ENCODE data around the gene CWH43. TPM values are rescaled to one million over a fixed set of nuclear protein-coding genes. Genes with fewer than 3 reads are reported as not detected.
"Not testable (repeated sequence)": the region's sequence is repeated elsewhere in the genome, so short reads cannot be mapped to it uniquely, and the experiment has no call there.

The CWH43 gene
- total RNA-seq, 1 donor from 2014 or later, result 0.72 TPM

DNA sequence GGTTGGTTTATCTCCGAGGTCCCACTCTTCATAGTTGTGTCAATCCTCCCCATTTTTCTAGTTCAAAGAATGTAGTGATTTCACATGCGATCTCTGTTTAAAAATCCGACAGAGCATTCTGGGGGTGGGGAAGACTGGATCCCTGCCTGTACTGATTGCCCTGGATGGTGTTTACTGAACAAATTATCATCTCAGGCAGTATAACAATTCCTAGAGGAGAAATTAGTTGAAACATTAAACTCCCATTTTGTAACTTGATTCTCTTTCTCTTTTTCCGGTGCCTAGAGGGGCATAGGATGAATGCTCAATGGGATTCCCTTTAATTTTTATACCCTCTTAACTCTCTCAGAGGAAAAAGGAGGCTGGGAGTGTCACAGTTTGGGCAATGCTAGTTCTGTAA lies 10.0 kb upstream of the CWH43 start:
- no peak for DNase-seq

DNA sequence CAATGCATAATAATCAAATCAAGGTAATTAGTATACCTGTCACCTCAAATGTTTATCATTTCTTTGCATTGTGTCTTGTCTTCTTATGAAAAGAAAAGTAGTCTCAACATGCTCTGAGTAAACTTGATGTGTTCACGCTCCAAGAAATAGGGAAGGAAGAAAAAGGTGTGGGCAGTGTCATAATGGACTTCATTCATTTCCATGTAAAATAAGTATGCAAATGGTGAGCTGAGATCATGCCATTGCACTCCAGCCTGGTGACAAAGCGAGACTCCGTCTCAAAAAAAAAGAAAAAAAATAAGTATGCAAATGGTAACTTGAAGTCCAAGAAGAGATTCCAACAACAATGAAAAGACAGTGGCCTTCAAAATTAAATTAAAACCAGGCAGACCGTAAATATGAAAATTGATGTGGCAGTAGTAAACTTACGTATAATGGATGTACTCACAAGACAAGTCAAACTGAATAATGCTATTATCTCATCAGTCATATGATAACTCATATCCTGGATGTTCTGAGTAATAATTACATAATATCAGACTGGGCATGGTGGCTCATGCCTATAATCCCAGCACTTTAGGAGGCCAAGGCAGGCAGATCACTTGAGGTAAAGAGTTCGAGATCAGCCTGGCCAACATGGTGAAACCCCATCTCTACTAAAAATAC lies 6.0 kb upstream of the CWH43 start:
- no peak for DNase-seq

DNA sequence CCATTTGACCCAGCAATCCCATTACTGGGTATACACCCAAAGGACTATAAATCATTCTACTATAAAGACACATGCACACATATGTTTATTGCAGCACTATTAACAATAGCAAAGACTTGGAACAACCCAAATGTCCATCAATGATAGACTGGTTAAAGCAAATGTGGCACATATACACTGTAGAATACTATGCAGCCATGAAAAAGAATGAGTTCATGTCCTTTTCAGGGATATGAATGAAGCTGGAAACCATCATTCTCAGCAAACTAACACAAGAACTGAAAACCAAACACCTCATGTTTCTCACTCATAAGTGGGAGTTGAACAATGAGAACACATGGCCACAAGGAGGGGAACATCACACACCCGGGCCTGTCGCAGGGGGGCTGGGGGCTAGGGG lies 2.1 kb upstream of the CWH43 start:
- DNase-seq, result not testable (repeated sequence)

DNA sequence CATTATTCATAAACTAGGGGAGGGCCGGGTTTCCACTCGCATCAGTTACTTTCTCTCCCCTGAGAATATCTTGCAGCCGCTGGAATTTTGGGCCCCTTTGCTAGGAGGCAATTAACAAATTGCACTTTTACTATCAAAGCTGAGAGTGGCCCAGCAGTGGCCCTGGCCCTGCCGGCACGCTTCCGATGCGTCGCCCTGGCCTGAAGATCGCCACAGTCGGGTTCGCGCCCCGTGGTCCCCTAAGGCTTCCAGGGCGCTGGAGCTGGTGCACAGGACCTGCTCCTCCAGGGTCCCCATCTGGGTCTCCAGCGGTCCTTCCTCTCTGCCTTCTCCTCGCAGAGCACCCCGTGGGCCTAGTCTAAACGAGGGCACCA lies 486 bp upstream of the CWH43 start:
- no peak for DNase-seq

DNA sequence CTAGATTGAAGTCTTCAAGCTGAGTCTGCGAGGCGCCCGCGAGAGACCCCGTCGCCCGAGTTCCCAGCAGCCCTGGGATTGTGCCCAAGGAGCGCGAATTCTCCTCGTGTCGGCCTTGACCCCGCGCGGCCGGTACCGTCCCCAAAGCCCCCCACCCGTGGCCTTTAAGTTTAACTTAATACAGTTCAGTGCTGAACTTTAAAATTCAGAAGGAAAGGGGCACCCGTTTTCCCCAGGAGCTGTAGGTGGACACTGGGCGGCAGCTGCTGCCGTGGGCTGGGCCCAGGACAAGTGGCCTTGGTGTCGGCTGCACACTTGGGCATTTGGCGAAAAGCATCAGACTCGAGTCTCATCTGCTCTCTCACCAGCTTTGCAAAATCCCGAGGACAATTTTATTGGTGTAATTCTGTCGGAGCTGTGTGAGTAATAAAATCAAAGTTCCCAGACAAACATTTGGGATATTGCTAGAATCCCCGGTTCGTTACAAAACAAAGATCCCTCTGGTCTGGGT lies 634 bp downstream of the CWH43 start:
- DNase-seq, result no peak

DNA sequence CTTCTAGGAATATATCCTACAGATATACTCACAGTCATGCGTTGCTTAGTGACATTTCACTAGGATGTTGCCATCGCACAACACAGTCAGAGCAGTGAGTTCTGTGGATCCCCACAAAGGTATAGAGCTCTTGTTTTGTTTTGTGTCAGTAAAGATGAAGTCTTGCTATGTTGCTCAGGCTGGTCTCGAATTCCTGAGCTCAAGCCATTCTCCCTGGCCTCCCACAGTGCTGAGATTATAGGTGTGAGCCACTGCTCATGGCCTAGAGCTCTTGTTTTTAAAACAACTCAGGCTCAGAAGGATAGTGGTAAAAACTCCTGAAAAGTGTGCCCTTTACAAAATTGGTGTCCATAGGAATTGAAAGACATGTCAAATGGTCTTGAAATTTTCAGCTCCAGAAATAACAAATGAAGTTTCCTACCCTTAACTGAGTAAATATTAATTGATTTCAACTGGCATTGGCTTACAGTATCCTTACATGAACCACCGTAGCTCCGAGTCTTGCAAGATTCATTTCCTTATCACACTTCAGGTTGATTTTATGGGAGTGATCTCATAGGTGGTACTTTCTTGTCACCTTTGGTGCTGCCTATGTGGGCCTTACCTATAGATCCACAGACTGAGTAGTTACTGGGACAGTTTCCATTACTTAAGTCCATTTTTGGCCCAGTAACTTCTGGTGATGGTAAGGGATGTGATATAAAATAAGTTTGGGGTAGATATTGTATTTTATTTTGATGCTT lies 3.6 kb downstream of the CWH43 start:
- no peak for DNase-seq

DNA sequence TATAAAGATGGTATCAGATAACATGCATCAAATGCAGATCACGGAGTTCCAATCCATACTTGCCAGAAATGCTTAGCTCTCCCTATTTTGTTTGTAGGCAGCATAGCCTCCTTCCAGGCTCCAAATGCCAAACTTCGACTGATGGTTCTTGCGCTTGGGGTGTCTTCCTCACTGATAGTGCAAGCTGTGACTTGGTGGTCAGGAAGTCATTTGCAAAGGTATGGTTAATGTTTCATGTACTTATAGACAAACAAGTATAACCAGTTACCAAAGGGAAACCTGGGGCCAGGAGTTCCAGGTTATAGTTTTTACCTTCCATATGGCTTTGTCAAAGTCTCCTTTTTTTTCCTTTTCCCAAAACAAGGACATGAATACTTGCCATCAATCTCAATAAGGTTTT lies 5.3 kb downstream of the CWH43 start:
- DNase-seq, result no peak

DNA sequence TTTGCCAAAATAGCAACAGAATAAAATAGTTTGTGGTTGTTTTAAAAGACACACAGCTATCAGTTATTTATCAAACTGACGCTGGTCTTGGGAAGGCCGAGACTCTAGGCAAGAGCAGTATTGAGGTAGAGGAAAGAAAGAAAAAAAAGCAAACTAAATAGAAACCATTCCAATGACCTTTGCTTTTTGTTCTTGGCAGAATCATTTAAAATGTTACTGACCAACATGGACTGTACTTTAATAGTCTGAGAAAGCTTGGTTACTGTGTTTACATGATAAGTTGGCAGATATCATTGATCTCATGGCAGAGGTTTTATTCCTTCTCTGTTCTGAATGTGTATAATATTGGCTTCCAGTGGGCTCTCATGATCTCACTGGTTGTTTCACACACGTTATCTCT lies 11.9 kb downstream of the CWH43 start:
- DNase-seq, result no peak

DNA sequence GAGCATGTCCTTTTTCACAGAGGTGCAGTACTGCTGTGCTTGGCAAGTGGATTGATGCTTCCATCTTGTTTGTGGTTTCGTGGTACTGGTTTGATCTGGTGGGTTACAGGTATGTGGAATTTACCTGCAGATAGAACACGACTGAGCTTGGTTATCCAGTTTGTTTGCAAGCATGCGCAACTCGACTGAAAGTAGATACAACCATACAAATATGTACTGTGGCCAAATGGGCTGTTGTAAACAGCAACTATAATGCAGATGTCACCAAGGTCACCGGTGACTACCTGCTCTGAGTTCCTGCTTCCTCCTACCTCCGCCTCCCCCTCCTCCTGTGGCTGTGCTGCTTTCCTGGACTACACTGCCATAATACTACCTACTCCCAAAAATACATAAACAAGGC lies 12.4 kb downstream of the CWH43 start:
- no peak for DNase-seq

DNA sequence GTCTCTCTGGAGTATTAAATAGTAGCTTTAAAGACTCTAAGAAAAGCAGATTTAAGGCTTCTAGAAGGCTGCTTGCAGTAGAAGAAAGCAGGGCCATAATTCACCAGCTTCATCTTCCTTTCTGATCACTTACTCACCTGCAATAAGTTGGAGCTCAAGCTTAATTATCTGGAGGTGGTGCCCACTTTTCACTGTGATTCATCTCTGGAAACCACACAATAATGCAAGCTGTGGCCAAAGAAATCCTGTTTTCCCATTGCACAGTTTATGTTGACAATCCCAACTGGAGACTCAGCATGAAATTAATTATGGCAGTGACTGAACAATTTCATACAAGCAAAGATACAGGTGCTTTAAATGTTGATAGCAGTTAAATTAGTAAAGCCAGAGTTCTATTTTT lies 14.7 kb downstream of the CWH43 start:
- no peak for DNase-seq

DNA sequence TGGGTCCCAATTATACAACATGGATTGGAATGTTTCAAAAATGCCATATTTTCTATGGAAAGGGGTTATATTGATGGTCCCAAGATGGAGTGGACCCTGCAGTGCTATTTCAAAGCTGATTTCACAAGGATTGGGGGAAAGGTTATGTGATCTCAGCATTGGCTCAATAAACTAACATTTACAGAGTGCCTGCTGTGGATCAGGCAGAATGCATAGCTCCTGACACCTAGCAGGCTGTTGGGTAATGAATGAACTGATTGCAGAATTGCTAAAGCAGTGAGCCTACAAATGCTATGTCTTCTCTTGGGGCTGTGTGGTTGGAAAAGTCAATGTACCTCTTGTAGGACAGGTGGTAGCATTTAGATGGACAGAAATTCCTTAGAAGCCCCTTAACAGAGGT lies 16.9 kb downstream of the CWH43 start:
- no peak for DNase-seq

DNA sequence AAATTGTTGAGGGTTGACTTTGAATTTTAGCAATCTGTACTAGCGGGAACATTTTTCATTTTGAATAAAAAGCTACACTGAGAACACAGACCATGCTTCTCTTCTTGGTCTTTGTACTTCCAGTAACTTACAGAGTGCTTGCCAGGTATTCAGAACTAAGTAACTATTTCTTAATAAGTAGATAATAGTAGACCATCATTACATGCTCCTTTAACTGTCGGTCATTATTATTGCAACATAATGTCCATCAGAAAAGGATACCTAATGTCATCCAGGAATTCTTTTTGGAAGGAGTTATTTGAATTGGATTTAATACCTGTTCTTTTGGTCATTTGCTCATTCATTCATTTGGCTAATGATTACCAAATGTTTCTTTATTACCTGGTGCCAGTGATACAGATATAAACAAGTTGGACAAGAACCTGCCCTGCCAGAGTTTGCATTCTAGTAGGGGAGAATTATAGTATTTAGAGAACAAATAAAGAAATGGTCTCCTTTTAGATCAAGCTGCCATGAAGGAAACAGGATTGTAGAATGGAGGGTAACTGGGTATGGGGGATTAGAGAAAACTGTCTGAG lies 32.7 kb downstream of the CWH43 start:
- no peak for DNase-seq

DNA sequence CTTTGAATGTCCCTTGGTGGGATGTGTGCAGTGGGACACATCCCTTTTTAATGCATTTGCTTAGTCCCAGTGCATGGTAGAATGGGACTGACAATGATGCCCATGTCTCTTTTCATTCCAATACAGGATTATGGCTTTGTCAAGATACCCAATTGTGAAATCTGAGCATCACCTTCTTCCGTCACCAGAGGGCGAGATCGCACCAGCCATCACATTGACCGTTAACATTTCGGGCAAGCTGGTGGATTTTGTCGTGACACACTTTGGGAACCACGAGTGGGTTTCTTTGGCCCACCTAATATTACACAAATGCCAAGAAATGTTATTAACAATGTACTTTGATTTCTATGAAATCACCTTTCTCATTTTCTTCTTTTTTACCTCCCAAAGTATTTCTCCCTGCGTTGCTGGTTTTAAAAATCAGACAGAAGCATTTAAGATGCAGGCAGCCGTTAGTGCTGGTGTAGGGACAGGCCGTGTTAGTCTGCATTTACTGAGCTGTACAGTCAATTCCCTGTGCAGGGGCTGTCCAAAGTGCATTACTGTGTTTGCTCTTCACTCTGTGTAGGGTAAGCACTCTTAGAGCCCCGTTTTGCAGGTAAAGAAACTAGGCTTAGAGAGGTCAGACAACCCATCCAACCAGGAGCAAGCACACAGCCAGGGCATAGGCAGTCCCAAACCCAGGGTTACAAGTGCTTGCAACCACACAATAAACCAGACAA lies 46.5 kb downstream of the CWH43 start:
- DNase-seq, result no peak

DNA sequence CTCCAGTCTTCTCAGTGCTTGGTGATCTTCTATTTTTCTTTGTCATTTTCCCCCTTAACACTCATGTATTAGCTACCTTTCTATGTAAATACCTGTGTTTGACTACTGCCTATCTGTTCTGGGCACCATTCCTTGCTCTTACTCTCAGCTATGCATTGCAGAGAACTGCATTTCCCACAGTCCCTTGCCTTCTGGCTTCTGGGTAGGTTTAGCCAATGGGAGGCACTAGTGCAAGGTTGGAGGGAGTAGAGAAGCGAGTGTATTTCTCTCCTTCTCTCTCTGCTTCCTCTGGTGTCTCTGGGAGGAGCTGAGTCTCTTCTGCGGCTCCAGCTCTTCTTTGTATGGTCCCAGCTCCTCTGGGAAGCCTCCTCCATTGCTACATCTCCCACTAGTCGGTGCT lies 50.5 kb downstream of the CWH43 start:
- DNase-seq, result no peak

DNA sequence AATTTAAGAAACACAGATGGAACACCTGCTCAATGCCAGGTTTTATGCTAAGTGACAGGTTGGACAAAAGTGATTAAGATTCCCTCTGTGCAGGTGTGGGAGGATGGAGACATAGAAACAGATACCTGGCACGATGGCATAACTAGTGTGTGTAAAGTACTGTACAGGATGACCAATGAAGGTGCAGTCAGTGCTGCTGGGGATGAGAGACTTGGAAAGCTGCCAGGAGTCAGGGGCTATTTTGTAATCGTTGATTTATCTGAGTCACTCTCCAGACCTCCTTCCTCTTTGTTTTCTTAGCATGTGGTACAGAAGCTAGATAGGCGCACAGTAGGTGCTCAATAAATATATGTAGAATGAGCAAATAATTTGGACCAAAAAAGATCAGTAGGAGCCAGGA lies 58.2 kb downstream of the CWH43 start:
- no peak for DNase-seq

DNA sequence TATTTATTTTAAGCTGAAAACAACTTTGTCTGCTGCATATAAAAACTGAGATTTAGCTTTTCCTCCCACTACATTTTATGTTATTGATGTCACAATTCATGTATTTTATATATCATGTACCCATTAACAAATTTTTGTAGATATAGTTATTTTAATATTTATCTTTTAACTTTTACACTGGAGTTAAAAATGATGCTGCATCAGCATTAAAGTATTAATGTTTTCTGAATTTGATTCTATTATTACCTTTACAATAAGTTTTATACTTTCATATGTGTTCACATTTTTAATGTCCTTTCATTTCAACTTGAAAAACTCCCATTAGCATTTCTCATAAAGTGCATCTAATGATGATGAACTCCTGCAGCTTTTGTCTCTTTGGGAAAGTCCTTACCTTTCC lies 72.2 kb downstream of the CWH43 start:
- DNase-seq, result no peak

DNA sequence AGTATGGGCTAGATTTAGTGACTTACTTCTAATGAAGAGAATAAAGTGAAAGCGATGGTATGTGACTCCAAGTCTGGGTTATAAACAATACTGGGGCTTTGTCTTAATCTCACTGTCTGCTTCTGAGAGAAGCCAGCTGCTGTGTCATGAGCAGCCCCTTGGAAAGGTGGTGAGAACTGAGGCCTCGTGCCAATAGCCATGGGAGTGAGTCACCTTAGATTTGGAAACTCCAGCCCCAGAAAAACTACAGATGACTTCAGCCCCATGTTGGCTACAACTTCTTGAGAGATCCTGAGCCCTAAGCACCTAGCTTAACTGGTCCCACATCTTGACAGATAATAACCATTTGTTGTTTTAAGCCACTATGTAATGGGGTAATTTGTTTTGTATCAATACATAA lies 77.6 kb downstream of the CWH43 start:
- DNase-seq, result no peak

DNA sequence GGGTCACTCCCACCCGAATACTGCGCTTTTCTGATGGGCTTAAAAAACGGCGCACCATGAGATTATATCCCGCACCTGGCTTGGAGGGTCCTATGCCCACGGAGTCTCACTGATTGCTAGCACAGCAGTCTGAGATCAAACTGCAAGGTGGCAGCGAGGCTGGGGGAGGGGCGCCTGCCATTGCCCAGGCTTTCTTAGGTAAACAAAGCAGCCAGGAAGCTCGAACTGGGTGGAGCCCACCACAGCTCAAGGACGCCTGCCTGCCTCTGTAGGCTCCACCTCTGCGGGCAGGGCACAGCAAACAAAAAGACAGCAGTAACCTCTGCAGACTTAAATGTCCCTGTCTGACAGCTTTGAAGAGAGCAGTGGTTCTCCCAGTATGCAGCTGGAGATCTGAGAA lies 86.1 kb downstream of the CWH43 start:
- DNase-seq, result not testable (repeated sequence)

DNA sequence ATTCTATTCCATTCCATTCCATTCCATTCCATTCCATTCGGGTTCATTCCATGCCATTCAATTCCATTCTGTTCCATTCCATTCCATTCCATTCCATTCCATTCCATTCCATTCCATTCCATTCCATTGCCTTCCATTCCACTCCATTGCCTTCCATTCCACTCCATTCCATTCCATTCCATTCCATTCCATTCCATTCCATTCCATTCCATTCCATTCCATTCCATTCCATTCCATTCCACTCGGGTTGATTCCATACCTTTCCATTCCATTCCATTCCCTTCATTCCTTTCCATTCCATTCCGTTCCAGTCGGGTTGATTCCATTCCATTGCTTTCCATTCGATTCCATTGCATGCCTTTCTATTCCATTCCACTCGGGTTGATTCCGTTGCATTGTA lies 105.8 kb downstream of the CWH43 start:
- not testable (repeated sequence) for DNase-seq

DNA sequence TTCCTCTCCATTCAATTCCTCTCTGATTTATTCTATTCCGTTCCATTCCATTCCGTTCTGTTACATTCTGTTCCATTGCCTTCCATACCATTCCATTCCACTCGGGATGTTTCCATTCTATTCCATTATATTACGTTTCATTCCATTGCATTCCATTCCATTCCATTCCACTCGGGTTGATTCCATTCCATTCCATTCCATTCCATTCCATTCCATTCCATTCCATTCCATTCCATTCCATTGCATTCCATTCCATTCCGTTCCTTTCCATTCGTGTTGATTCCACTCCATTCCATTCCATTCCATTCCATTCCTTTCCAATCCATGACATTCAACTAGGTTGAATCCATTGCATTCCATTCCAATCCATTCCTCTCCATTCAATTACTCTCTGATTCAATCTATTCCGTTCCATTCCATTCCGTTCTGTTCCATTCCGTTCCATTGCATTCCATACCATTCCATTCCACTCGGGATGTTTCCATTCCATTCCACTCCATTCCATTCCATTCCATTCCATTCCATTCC lies 106.6 kb downstream of the CWH43 start:
- not testable (repeated sequence) for DNase-seq

DNA sequence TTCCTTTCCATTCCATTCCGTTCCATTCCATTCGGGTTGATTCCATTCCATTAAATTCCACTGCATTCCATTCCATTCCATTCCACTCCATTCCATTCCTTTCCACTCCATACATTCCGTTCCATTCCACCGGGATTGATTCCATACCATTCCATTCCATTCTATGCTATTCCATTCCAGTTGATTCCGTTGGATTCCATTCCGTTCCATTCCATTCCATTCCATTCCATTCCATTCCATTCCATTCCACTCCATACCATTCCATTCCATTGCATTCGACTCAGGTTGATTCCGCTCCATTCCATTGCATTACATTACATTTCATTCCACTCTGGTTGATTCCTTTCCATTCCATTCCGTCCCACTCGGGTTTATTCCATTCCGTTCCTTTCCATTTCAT lies 110.1 kb downstream of the CWH43 start:
- DNase-seq, result not testable (repeated sequence)

DNA sequence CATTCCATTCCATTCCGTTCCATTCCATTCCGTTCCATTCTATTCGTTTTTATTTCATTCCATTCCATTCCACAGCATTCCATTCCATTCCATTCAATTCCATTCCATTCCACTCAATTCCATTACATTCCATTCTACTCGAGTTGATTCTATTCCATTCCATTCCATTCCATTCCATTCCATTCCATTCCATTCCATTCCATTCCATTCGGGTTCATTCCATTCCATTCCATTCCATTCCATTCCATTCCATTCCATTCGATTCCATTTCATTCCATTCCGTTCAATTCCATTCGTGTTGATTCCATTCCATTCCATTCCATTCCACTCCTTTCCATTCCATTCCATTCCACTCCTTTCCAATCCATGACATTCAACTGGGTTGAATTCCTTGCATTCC lies 110.6 kb downstream of the CWH43 start:
- DNase-seq, result not testable (repeated sequence)

DNA sequence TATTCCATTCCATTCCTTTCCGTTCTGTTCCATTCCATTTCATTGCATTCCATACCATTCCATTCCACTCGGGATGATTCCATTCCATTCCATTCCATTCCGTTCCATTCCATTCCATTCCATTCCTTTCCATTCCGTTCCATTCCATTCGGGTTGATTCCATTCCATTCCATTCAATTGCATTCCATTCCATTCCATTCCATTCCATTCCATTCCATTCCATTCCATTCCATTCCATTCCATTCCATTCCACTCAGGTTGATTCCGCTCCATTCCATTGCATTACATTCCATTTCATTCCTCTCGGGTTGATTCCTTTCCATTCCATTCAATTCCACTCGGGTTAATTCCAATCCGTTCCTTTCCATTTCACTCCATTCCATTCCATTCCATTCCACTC lies 111.0 kb downstream of the CWH43 start:
- not testable (repeated sequence) for DNase-seq
